IMR-90 (cell line): ENCODE data around the gene ATG7. TPM values are rescaled to one million over a fixed set of nuclear protein-coding genes. Genes with fewer than 3 reads are reported as not detected.

ENCODE experiments used
- ATAC-seq: fragments of 200-7000 bp; cut with Tn5 transposase; 2 replicates; pipeline ENCODE4 v1.9.1; 2020; ENCODE audit warnings: low read depth, mild to moderate bottlenecking, moderate library complexity
- BruUV-seq: library from RNA; stranded (reverse); fragments of 400-500 nt; replicated peaks from 2 replicates; lab custom pipeline; 2021; lab: Mats Ljungman, UMichigan
- CTCF ChIA-PET: fragments of 300-600 bp; formaldehyde crosslinking; extraction: SDS; loops from one replicate; lab custom pipeline; 2021; ENCODE audit warnings: antibody characterized with exemption; lab: Yijun Ruan, JAX
- POLR2A ChIA-PET: fragments of 300-600 bp; sonication (Branson Sonifier 250); formaldehyde crosslinking; loops from one replicate; lab custom pipeline; 2022; ENCODE audit warnings: antibody characterized with exemption; ENCODE audit not compliant: unreplicated experiment; lab: Charles Lee
- DNase-seq: peaks from one replicate; pipeline ENCODE4 v3.0.0; 2013
- H2AFZ ChIP-seq: replicated peaks from 2 replicates; pipeline ENCODE3; 2013; ENCODE audit warnings: low read length, mild to moderate bottlenecking; ENCODE audit not compliant: poor library complexity
- H2AK5ac ChIP-seq: 2 replicates; pipeline ENCODE4 v1.6.1; 2013; ENCODE audit warnings: low read depth, low read length, inconsistent platforms
- H2AK9ac ChIP-seq: replicated peaks from 2 replicates; pipeline ENCODE3; 2013; ENCODE audit warnings: mild to moderate bottlenecking, low read depth, low read length, moderate library complexity; ENCODE audit not compliant: poor library complexity
- H2BK120ac ChIP-seq: 2 replicates; pipeline ENCODE4 v1.6.1; 2013; ENCODE audit warnings: low read depth, low read length, inconsistent platforms
- H2BK15ac ChIP-seq: 3 replicates; pipeline ENCODE4 v1.6.1; 2013; ENCODE audit warnings: low read depth, low read length, inconsistent platforms
- H2BK20ac ChIP-seq: 2 replicates; pipeline ENCODE4 v1.6.1; 2013; ENCODE audit warnings: low read depth, mild to moderate bottlenecking, inconsistent platforms, low read length, moderate library complexity
- H2BK5ac ChIP-seq: 2 replicates; pipeline ENCODE4 v1.6.1; 2013; ENCODE audit warnings: mild to moderate bottlenecking, low read depth, low read length, inconsistent platforms; ENCODE audit not compliant: poor library complexity, severe bottlenecking
- H3K14ac ChIP-seq: replicated peaks from 2 replicates; pipeline ENCODE4 v1.6.1; 2013; ENCODE audit warnings: low read depth, low read length, inconsistent platforms
- H3K18ac ChIP-seq: 2 replicates; pipeline ENCODE4 v1.6.1; 2013; ENCODE audit warnings: low read depth, low read length, control low read depth
- H3K23ac ChIP-seq: 2 replicates; pipeline ENCODE4 v1.6.1; 2013; ENCODE audit warnings: low read depth, low read length, inconsistent platforms
- H3K27ac ChIP-seq: 2 replicates; pipeline ENCODE4 v1.5.1; 2013; ENCODE audit warnings: mild to moderate bottlenecking, control low read depth, low read length; ENCODE audit not compliant: insufficient read depth
- H3K27me3 ChIP-seq: 2 replicates; pipeline ENCODE4 v1.6.1; 2013; ENCODE audit warnings: low read length; ENCODE audit not compliant: control insufficient read depth, insufficient read depth
- H3K36me3 ChIP-seq: 2 replicates; pipeline ENCODE4 v1.6.1; 2013; ENCODE audit warnings: low read length, mixed read lengths; ENCODE audit not compliant: control insufficient read depth, insufficient read depth
- H3K4ac ChIP-seq: 2 replicates; pipeline ENCODE4 v1.6.1; 2013; ENCODE audit warnings: low read depth, low read length, inconsistent platforms
- H3K4me1 ChIP-seq: 2 replicates; pipeline ENCODE4 v1.6.1; 2013; ENCODE audit warnings: low read length, mixed read lengths; ENCODE audit not compliant: control insufficient read depth, insufficient read depth
- H3K4me2 ChIP-seq: 2 replicates; pipeline ENCODE4 v1.6.1; 2013; ENCODE audit warnings: low read depth, mild to moderate bottlenecking, control low read depth, low read length, moderate library complexity
- H3K4me3 ChIP-seq: 2 replicates; pipeline ENCODE4 v1.5.1; 2013; ENCODE audit warnings: low read depth, mild to moderate bottlenecking, control low read depth, low read length, moderate library complexity; ENCODE audit not compliant: insufficient read depth
- H3K56ac ChIP-seq: 2 replicates; pipeline ENCODE4 v1.6.1; 2013; ENCODE audit warnings: low read length, inconsistent platforms; ENCODE audit not compliant: insufficient read depth; ENCODE audit errors: extremely low read depth
- H3K79me1 ChIP-seq, 2 experiments: 2 replicates each; pipeline ENCODE4 v1.6.1; 2013; ENCODE audit warnings: low read length in 2 of 2, inconsistent platforms in 1 of 2, low read depth in 1 of 2
- H3K9ac ChIP-seq: 2 replicates; pipeline ENCODE4 v1.6.1; 2013; ENCODE audit warnings: low read depth, low read length, control low read depth
- H3K9me1 ChIP-seq: 2 replicates; pipeline ENCODE4 v1.6.1; 2013; ENCODE audit warnings: low read length, inconsistent platforms; ENCODE audit not compliant: insufficient read depth
- H3K9me3 ChIP-seq: 2 replicates; pipeline ENCODE4 v1.6.1; 2013; ENCODE audit warnings: low read length; ENCODE audit not compliant: control insufficient read depth, insufficient read depth
- H4K20me1 ChIP-seq: 2 replicates; pipeline ENCODE4 v1.6.1; 2013; ENCODE audit warnings: low read length, inconsistent platforms; ENCODE audit not compliant: insufficient read depth
- H4K5ac ChIP-seq: 2 replicates; pipeline ENCODE4 v1.6.1; 2013; ENCODE audit warnings: mild to moderate bottlenecking, low read depth, low read length, control low read depth
- H4K8ac ChIP-seq, 2 experiments: 2 replicates each; pipeline ENCODE4 v1.6.1; 2013; ENCODE audit warnings: low read depth in 2 of 2, low read length in 2 of 2, control low read depth in 1 of 2, inconsistent platforms in 1 of 2
- H4K91ac ChIP-seq: 2 replicates; pipeline ENCODE4 v1.6.1; 2013; ENCODE audit warnings: low read depth, low read length, inconsistent platforms; ENCODE audit not compliant: insufficient read depth
- BHLHE40 ChIP-seq: fragments of 150-350 bp; IDR thresholded peaks from 2 replicates; pipeline ENCODE4 v1.6.1; 2016; ENCODE audit warnings: mild to moderate bottlenecking, low read depth, low read length
- CEBPB ChIP-seq: IDR thresholded peaks from 2 replicates; pipeline ENCODE4 v1.6.1; 2012; ENCODE audit warnings: low read depth, low read length, improper control_type of control experiment
- CHD1 ChIP-seq: IDR thresholded peaks from 2 replicates; pipeline ENCODE4 v1.6.1; 2012; ENCODE audit warnings: low read depth, low read length, improper control_type of control experiment
- FOS ChIP-seq: fragments of 150-350 bp; IDR thresholded peaks from 2 replicates; pipeline ENCODE4 v1.6.1; 2016; ENCODE audit warnings: low read depth, low read length
- MAFK ChIP-seq: IDR thresholded peaks from 2 replicates; pipeline ENCODE4 v1.6.1; 2012; ENCODE audit warnings: low read depth, low read length, improper control_type of control experiment
- MAZ ChIP-seq: IDR thresholded peaks from 2 replicates; pipeline ENCODE4 v1.6.1; 2012; ENCODE audit warnings: low read depth, mild to moderate bottlenecking, low read length, improper control_type of control experiment, moderate library complexity, borderline replicate concordance
- MXI1 ChIP-seq: IDR thresholded peaks from 2 replicates; pipeline ENCODE4 v1.6.1; 2012; ENCODE audit warnings: low read depth, mild to moderate bottlenecking, low read length, moderate library complexity, borderline replicate concordance
- NFE2L2 ChIP-seq: fragments of 150-350 bp; IDR thresholded peaks from 2 replicates; pipeline ENCODE4 v1.6.1; 2016; ENCODE audit warnings: low read depth, mild to moderate bottlenecking, low read length
- POLR2A ChIP-seq: IDR thresholded peaks from 2 replicates; pipeline ENCODE4 v1.6.1; 2012; ENCODE audit warnings: mild to moderate bottlenecking, low read depth, low read length
- RAD21 ChIP-seq: IDR thresholded peaks from 2 replicates; pipeline ENCODE4 v1.6.1; 2012; ENCODE audit warnings: low read length, improper control_type of control experiment
- RCOR1 ChIP-seq: IDR thresholded peaks from 2 replicates; pipeline ENCODE4 v1.6.1; 2012; ENCODE audit warnings: mild to moderate bottlenecking, low read length, improper control_type of control experiment; ENCODE audit not compliant: insufficient replicate concordance
- RFX5 ChIP-seq: IDR thresholded peaks from 2 replicates; pipeline ENCODE4 v1.8.0; 2012; ENCODE audit warnings: low read depth, mild to moderate bottlenecking, low read length, moderate library complexity
- SMC3 ChIP-seq: fragments of 150-350 bp; IDR thresholded peaks from 2 replicates; pipeline ENCODE4 v1.6.1; 2016; ENCODE audit warnings: low read depth, mild to moderate bottlenecking, antibody characterized with exemption, low read length, moderate library complexity
- dilution Hi-C: fragments of 300-500 bp; cut with HindIII; formaldehyde crosslinking; loops from one replicate; pipeline ENCODE4 v1.14.3; 2018; ENCODE audit warnings: low sequenced_read_pairs; ENCODE audit not compliant: unreplicated experiment
- in situ Hi-C: fragments of 300-500 bp; cut with MboI; formaldehyde crosslinking; loops from 3 replicates; pipeline ENCODE4 v1.14.3; 2019; ENCODE audit warnings: low sequenced_read_pairs, inconsistent platforms, mixed read lengths
- intact Hi-C: fragments of 100-400 bp; cut with micrococcal nuclease; formaldehyde crosslinking; loops from 2 replicates; pipeline ENCODE4 v1.10.0; 2022
- polyA plus RNA-seq, 3 experiments: library from polyadenylated mRNA; depleted of rRNA; stranded (reverse); fragments of >200 nt; gene quantifications; 2 replicates each; pipeline ENCODE4 v1.2.3, GENCODE V29; 2012; ENCODE audit warnings: low replicate concordance in 1 of 3
- total RNA-seq: library from RNA; depleted of rRNA; stranded (reverse); fragments of >200 nt; gene quantifications from 2 replicates; pipeline ENCODE4 v1.2.3, GENCODE V29; 2012
- TF ChIP-seq, protein P1 (sequence below): conservative IDR thresholded peaks from 2 replicates; pipeline ENCODE4 v1.5.1; 2012; ENCODE audit warnings: mild to moderate bottlenecking, low read depth, low read length, improper control_type of control experiment
- TF ChIP-seq, protein P2 (sequence below): fragments of 150-350 bp; IDR thresholded peaks from 2 replicates; pipeline ENCODE4 v1.6.1; 2016; ENCODE audit warnings: low read depth, mild to moderate bottlenecking, low read length, moderate library complexity, borderline replicate concordance
- TF ChIP-seq, protein P3 (sequence below): fragments of 150-350 bp; IDR thresholded peaks from 2 replicates; pipeline ENCODE4 v1.6.1; 2017; ENCODE audit warnings: mild to moderate bottlenecking, antibody characterized with exemption, low read length, low read depth

Gene ATG7
- total and polyA plus RNA-seq, 2 of the 4 experiments (the other 2 are of a cell fraction): 15.6 to 51.4 TPM

DNA sequence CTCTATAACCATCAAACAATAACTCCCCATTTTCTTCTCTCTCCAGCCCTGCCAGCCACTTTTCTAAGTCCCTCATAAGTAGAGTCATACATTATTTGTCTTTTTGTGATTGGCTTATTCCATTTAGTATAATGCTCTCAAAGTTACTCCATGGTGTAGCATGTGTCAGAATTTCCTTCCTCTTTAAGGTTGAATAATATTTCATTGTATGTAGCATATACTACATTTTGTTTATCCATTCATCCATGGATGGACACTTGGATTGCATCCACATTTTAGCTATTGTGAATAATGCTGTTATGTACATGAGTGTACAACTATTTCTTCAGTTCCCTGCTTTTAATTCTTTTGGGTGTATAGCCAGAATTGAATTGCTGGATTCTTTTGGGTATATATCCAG lies 138.4 kb downstream of the ATG7 start:
- H3K4ac ChIP-seq: no peak overlapping the region
- no peak overlapping the region for H4K5ac ChIP-seq
- no peak overlapping the region for H3K23ac ChIP-seq
- H3K56ac ChIP-seq: no peak overlapping the region
- no peak overlapping the region for H4K91ac ChIP-seq
- peaks cover 2% of the 10 kb centered on the region; the same call in 1 of the 2 replicates for H3K36me3 ChIP-seq
- H2BK120ac ChIP-seq: no peak overlapping the region
- H2BK5ac ChIP-seq: no peak overlapping the region
- peaks cover 3 to 11% of the 10 kb centered on the region in 2 experiments; a peak in 3 of 4 replicates for H3K79me1 ChIP-seq
- DNase-seq (no peak), ATAC-seq (no peak)
- no peak overlapping the region for H3K4me2 ChIP-seq
- H3K9me1 ChIP-seq: no peaks in the 10 kb centered on the region
- no TSS peak for BruUV-seq
- H2AK9ac ChIP-seq: no peak overlapping the region
- ChIA-PET POLR2A (no interaction called here), CTCF (interaction anchor here (0.7 kb wide), 1 partner anchor 656 kb away, joined by 3 read pairs; no protein-coding TSS in a partner anchor)
- H3K27me3 ChIP-seq: no peaks in the 10 kb centered on the region
- intact Hi-C loops (no loop called here), dilution Hi-C loops (no loop called here), in situ Hi-C loops (no loop called here)
- H2BK15ac ChIP-seq: no peak overlapping the region
- no peak overlapping the region for H2AFZ ChIP-seq
- H3K14ac ChIP-seq: no peak overlapping the region
- TF ChIP-seq NFE2L2 (no peak), CEBPB (no peak), FOS (no peak), SMC3 (no peak), RFX5 (no peak), BHLHE40 (no peak), MXI1 (no peak), RAD21 (no peak), CHD1 (no peak), RCOR1 (no peak), POLR2A (no peak), MAZ (no peak), MAFK (no peak)
- TF ChIP-seq, protein P1, sequence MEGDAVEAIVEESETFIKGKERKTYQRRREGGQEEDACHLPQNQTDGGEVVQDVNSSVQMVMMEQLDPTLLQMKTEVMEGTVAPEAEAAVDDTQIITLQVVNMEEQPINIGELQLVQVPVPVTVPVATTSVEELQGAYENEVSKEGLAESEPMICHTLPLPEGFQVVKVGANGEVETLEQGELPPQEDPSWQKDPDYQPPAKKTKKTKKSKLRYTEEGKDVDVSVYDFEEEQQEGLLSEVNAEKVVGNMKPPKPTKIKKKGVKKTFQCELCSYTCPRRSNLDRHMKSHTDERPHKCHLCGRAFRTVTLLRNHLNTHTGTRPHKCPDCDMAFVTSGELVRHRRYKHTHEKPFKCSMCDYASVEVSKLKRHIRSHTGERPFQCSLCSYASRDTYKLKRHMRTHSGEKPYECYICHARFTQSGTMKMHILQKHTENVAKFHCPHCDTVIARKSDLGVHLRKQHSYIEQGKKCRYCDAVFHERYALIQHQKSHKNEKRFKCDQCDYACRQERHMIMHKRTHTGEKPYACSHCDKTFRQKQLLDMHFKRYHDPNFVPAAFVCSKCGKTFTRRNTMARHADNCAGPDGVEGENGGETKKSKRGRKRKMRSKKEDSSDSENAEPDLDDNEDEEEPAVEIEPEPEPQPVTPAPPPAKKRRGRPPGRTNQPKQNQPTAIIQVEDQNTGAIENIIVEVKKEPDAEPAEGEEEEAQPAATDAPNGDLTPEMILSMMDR: no peak
- TF ChIP-seq, protein P2, sequence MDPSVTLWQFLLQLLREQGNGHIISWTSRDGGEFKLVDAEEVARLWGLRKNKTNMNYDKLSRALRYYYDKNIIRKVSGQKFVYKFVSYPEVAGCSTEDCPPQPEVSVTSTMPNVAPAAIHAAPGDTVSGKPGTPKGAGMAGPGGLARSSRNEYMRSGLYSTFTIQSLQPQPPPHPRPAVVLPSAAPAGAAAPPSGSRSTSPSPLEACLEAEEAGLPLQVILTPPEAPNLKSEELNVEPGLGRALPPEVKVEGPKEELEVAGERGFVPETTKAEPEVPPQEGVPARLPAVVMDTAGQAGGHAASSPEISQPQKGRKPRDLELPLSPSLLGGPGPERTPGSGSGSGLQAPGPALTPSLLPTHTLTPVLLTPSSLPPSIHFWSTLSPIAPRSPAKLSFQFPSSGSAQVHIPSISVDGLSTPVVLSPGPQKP: no peak
- TF ChIP-seq, protein P3, sequence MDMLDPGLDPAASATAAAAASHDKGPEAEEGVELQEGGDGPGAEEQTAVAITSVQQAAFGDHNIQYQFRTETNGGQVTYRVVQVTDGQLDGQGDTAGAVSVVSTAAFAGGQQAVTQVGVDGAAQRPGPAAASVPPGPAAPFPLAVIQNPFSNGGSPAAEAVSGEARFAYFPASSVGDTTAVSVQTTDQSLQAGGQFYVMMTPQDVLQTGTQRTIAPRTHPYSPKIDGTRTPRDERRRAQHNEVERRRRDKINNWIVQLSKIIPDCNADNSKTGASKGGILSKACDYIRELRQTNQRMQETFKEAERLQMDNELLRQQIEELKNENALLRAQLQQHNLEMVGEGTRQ: no peak
- H3K18ac ChIP-seq: no peak overlapping the region
- H3K9me3 ChIP-seq: peaks cover 4% of the 10 kb centered on the region; the same call in 1 of the 2 replicates
- no peak overlapping the region for H2AK5ac ChIP-seq
- H2BK20ac ChIP-seq: no peak overlapping the region
- H3K27ac ChIP-seq: no peak overlapping the region
- H4K20me1 ChIP-seq: no peaks in the 10 kb centered on the region
- no peak overlapping the region for H4K8ac ChIP-seq
- H3K4me1 ChIP-seq: no peaks in the 10 kb centered on the region
- H3K4me3 ChIP-seq: no peak overlapping the region
- no peak overlapping the region for H3K9ac ChIP-seq
